Measurements from ENCODE around the gene NDUFAB1. TPM values are rescaled to one million over a fixed set of nuclear protein-coding genes. Genes with fewer than 3 reads are reported as not detected.

Gene NDUFAB1
- total RNA-seq, 2 donors from 2014 or later, result 56.1 to 61.0 TPM

Other genes with a start within 250 kb of the NDUFAB1 start
- 10 to 100 TPM; 13.5 to 17.4 TPM for gene COG7, start 143.1 kb downstream of the NDUFAB1 start, total RNA-seq
- 10 to 100 TPM; 42.0 to 59.7 TPM for gene GGA2, start 85.8 kb downstream of the NDUFAB1 start, total RNA-seq
- 10 to 100 TPM in 1 of 2 donors, 1 to 10 TPM in 1; 9.9 to 11.1 TPM for gene EARS2, start 39.0 kb downstream of the NDUFAB1 start, total RNA-seq
- gene UBFD1, start 38.6 kb downstream of the NDUFAB1 start, total RNA-seq, result 10 to 100 TPM; 37.3 to 37.4 TPM
- 10 to 100 TPM in 1 of 2 donors, 1 to 10 TPM in 1; 7.7 to 10.2 TPM for gene PALB2, start 45.0 kb upstream of the NDUFAB1 start, total RNA-seq
- 10 to 100 TPM; 46.7 to 48.2 TPM for gene DCTN5, start 45.1 kb upstream of the NDUFAB1 start, total RNA-seq
- gene PLK1, start 82.6 kb upstream of the NDUFAB1 start, total RNA-seq, result 1 to 10 TPM in 1 of 2 donors, under 1 TPM in 1; 0.67 to 1.8 TPM
- gene ERN2, start 116.9 kb upstream of the NDUFAB1 start, total RNA-seq, result not detected
- gene CHP2, start 158.7 kb upstream of the NDUFAB1 start, total RNA-seq, result under 1 TPM in 1 of 2 donors, not detected in 1; 0.14 TPM
- gene PRKCB, start 239.7 kb upstream of the NDUFAB1 start, total RNA-seq, result 10 to 100 TPM; 17.5 to 26.9 TPM